ENCODE results near the gene HS3ST4.

Gene HS3ST4

DNA sequence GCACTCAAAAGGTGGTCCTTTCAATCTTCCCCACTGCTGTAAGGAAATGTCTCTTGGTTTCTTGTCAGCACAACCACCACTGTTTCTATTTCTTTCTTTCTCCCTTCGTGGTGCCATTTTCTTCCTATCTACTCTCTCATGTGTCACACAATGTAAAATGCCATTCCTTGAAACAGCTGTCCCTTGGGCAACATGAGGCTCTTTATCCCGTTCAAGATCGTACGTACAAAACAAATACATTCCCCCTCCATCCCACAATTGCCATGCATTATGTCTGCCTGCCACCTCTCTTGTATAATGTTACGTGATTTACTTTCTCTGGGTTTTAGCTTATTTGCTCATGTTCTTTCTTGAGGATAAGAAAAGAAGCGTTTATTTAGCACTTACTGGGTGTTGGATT is 410.6 kb downstream of the HS3ST4 start:
- DNase-seq (ENCODE audit: low read depth) = no peak

DNA sequence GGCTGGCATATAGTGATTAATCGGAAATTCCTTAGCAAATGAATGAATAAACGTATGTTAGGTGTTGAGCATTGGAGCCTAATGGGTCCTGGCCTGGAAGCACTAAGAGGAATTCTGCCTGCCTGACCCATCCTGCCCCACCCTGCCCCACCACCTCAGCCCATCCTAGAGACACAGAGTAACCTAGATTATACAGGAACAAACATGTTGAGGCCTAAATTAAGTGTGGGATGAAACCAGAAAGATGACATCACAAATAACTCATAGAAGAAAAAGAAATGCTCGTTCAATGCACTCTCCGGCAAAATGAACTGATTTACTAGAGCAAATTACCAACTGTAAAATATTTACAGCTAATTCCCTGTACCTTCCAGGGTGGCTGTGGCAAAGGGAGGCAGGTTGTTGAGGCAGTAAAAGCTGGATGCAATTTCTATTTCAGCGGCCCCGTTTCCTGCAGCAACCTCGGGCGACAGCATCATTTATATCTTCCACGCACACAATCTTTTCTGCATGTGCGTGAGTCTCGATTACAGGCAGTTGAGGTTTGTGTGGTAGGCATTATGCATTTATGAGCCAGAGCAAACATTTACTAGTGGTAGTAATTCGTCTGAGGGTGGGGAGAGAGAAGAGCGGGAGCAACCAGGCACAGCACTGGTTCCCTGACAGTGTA is 417.2 kb downstream of the HS3ST4 start:
- no peak for DNase-seq (ENCODE audit: low read depth)

DNA sequence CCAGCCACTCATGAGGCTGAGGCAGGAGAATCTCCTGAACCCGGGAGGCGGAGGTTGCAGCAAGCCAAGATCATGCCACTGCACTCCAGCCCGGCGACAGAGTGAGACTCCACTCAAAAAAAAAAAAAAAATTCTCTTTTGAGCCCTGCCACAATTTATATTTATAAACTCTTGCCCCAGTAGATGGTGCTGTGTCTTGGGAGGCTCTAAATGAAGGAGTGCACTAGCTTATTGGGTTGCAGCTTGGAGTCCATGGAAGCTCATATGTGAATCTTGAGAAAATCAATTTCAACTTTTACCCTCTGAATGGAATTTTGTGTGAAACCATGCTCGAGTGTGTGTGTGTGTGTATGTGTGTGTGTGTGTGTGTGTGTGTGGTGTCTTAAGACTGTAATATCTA is 420.1 kb downstream of the HS3ST4 start:
- no peak for DNase-seq (ENCODE audit: low read depth)

DNA sequence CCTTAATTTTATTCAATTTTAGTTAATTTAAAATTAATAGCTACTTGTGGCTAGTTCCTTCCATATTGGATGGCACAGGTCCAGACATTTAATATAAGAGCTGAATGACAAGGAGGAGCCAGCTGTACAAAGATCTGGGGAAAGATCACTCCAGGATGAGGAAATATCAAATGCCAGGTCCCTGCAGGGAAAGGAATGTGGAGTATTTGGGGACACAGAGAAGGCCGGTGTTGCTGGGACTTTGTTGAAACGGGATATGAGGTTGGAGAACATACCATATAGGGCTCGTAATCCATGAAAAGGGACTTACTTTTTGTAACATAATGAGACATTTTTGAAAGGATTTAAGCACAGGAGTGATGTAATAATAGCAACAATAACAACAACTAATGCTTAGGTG is 426.8 kb downstream of the HS3ST4 start:
- no peak for DNase-seq (ENCODE audit: low read depth)

DNA sequence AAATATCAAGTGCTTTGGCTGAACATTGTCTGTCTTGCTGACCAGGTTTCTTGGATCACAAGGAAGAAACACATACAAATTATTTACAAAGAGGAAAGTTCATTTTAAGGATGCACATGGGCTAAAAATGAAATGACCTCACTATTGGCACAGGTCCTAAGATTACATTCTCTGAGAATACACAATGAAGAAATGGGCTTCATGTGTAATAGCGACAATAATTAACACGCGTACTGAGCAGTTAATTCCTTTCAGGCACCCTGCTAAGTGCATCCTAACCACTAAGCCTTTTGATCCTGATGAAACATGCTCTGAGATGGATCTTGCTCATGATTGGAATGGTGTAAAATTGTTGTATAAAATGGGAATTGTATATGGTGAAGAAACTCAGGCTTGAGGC is 429.0 kb downstream of the HS3ST4 start:
- DNase-seq (ENCODE audit: low read depth) = no peak

DNA sequence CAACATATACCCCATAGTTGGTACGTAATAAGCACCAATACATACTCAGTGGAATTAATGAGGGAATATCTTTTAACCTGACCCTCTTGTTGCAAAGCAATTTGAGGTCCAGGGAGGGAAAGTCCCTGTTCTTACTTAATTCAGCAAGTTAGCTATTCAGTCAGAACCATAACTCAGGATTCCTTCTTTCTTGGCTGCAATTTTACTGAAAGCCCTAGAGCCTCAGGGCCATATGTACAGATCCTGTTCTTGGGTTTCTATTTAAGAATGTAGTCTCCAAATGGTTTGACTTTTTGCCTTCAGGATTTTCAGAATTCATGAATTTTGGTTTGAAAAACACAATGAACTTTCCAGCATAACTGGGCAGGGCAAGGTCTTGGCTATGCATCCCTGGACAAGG is 436.5 kb downstream of the HS3ST4 start:
- DNase-seq (ENCODE audit: low read depth) = no peak

DNA sequence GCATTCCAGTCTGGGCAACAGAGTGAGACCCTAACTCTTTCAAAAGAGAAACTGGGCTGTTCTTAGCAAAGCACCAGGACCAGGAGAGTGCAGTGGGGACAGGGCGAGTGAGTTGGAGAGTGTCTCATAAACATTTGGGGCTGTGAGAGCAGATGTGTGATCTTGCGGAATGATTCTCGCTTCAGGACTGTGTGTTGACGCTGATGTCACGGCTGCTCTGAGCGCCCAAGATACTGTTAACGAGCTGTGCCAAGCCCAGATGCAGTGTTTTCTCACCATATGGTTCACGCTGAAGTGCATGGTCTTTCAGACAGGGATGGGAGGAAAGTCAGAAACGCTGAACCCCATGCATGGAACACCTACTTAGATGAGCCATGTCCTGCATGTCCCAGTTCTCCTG is 438.2 kb downstream of the HS3ST4 start:
- no peak for DNase-seq (ENCODE audit: low read depth)

DNA sequence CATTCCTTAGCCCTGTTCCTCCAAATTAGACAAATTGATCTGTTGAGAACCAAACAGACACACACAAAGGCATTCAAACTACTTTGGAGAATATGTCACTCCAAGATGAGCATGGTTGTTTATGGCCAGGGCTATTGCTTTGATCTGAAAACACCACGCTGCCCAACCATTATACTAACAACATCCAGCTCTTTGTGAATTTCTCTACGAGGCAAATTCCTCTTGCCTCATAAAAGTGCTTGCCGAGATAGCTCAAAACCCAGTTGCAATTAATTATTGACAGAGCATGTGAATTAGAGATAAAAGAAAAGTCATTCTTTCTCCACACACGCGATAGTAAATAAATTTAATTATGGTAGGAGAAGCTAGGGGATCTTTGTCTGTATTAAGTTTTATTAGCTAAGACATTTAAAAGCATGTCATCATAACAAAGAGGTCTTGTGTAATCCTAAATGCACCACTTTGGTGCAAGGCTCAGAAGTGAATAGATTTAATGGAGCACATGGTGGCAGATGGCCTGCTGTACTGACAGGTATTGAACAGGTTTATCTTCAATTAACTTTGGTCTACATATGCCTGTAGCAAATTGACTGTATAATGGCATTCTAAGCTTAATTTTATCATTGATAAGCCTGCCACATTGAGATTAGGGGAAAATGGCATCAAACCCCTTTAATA is 441.8 kb downstream of the HS3ST4 start:
- DNase-seq (ENCODE audit: low read depth) = no peak

DNA sequence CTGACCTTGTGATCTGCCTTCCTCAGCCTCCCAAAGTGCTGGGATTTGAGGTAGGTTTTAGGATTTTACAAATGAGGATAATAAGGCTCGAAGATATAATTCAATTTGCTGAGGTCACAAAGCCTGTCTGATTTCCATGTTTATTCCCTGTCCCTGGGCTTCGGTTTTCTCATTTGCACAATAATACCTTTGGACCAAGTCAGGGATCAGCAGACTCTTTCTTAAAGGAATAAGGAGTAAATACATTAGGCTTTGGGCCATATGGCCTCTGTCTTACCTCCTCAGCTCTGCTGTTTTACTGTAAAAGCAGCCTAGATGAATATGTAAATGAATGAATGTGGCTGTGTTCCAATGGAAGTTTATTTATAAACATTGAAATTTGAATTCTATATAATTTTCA is 442.8 kb downstream of the HS3ST4 start:
- DNase-seq (ENCODE audit: low read depth) = no peak

DNA sequence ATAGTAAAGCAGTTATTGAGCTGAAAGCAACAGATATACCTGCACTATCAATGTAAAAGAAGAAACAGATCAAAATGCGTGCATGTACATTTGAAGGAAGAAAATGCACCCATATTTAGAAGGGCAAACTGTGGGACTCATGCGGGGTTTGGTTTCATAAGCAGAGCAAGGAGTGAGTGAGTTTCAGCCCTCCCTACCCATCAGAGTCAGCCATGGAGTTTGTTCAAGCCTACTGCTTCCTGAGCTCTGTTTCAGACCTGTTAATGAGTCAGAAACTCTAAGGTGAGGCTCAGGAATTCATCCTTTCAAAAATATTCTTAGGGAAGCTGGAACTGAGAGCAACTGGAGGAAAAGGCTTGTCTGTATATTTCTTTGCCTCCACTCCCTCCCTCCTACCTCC is 446.2 kb downstream of the HS3ST4 start:
- DNase-seq (ENCODE audit: low read depth) = no peak

DNA sequence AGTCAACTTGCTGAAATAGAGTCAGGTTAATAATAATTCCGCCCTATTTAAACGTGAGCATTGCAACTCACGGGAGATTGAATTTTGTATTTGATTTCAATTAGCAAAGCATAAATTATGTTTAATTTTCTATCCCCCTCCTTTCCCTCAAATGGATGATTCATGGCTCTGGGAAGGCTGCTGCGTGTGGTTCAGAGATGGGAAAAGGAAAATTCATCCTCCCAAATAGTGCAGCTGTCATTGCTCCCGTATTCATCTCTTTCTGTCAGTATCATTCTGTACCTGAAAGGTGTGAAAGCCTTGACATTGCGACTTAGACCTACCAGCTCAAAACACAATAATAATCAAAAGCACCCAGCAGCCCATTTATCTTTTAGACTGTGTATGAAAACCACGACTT is 447.3 kb downstream of the HS3ST4 start:
- no peak for DNase-seq (ENCODE audit: low read depth)

DNA sequence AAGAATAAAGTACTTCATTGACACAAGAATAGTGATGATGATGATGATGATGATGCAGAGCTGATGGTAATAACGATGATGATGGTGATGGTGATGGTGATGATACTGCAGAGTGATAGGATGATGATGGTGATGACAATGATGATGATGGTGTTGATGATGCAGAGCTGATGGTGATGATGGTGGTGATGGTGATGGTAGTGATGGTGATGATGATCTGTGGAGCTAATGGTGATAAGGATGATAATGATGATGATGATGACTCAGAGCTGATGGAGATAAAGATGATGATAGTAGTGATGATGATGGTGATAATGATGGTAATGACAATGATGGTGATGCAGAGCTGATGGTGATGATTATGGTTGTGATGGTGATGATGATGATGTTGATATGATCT is 448.1 kb downstream of the HS3ST4 start:
- DNase-seq (ENCODE audit: low read depth) = no peak

DNA sequence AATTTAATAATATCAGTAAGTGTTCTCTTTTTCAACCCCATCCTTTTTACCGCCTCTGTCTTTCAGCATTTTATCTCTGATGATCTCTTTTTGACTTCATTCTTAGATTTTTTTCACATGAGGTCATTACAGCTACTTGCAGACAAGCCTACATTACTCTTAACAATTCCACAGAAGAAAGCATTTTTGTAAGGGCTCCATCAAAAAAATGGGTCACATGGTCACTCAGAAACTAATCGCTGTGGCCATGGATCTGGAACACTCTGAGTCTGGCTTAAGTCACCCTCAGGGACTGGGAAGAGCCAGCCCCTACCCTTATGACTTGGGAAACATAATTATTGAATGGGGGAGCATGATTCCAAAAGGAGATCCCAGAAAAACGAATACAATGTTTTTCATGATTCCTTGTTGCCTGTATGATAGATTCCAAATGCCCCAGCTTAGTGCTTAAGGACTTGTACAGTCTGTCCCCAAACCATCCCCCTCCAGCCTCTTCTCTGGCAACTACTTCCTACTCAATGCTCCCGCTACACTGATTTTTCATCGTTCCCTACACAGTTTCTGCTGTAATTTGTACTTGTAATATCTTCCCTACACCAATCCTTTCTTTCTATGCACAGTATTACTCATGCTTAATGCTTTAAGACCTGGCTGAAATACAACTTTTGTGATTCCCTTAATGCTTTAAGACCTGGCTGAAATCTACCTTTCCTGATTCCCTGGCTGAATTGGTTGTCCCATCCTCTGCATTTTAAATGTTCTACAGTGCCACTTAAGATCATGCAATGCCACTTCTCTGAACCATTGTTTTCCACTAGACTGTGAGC is 457.8 kb downstream of the HS3ST4 start:
- DNase-seq (ENCODE audit: low read depth) = no peak

DNA sequence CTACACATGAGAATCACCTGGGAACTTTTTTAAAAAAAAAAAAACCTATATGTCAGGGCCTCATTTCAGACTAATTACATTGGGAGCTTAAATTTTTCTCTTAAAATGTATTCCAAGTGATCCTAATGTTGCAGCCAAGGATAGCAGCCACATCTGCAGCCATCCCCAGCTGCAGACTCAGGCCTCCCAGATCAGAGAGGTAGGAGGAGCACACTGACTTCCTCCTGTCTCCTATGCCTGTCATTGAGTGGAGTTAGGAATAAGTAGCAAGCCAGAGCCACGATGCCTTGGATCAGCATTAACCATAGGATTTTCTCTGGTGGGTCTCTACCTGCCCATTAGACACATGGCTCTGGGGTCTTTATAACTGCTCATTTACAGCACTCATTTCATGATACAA is 463.5 kb downstream of the HS3ST4 start:
- no peak for DNase-seq (ENCODE audit: low read depth)

DNA sequence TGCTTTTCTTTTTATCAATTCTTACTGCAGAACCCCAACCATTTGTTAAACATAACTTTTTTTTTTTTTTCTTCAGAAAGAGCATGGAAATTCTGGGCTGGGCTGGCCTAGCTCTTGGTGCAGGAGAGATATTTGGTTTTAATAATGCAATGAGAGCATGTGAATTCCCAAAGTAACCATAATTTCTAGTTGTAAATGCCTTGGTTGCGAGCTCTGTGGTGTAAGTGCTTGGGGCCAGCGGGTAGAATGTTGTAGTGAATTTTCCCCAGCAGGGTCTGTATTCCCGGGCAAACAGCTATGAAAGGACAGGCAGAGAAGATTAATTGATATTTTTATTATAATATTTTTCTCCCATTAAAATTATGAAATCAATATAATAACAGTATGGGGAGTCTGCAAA is 465.6 kb downstream of the HS3ST4 start:
- DNase-seq (ENCODE audit: low read depth) = no peak

DNA sequence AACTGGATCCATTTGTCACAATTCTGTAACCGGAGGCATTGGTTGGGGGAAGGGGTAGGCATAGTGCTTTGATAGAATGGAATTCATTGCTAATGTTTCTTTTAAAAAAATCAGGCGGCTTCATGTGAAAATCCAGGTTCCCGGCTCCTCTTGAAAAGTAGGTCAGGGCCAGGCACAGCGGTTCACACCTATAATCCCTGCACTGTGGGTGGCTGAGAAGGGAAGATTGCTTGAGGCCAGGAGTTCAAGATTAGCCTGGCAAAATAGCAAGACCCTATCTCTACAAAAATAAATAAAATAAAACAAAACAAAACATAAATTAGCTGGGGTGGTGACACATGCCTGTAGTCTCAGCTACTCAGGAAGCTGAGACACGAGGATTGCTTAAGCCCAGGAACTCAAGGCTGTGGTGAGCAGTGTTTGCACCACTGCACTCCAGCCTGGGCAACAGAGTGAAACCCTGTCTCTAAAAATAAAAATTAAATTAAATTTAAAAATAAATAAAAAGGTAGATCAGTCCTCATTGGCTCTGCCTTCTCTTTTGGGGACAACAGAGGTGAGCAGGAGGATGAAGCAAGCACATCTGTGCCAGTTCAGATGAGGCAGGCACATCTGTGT is 466.5 kb downstream of the HS3ST4 start:
- DNase-seq (ENCODE audit: low read depth) = no peak

DNA sequence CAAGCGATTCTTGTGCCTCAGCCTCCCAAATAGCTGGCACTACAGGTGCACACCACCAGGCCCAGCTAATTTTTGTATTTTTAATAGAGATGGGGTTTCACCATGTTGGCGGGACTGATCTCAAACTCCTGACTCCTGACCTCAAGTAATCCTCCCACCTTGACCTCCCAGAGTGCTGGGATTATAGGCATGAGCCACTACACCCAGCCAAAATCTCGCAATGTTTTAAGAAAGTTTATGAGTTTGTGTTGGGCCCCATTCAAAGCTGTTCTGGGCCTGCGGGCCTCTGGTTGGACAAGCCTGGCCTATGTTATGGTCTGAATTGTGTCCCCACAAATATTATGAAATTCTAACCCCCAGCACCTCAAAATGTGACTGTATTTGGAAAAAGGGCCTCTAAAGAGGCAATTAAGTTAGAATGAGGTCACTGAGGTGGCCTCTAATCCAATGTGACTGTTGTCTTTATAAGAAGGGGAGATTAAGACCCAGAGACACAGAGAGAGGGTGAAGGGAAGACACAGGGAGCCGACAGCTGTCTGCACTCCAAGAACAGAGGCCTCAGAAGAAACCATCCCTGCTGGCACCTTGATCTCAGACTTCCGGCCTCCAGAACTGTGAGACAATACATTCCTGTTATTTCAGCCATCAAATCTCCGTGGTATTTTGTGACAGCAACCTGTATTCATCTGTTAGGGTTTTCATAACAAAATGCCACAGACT is 469.9 kb downstream of the HS3ST4 start:
- DNase-seq (ENCODE audit: low read depth) = no peak

DNA sequence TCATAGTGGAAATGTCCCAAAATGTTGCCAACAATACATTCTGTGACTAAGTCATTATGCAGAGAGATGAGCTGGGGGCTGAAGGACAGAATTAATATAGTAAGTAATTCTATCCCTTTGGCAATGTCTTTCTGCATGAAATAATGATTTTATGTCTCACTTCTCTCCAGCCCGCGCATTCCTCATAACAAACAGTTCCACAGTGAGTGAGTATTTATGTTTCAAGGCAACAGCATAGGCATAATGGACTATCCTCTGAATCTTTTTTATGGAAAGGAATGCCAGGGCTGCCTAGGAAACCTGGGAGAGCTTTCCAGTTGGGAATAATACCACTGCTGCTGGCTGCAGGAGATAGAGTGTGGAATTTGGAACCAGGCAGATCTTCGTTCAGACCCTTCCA is 477.7 kb downstream of the HS3ST4 start:
- no peak for DNase-seq (ENCODE audit: low read depth)

DNA sequence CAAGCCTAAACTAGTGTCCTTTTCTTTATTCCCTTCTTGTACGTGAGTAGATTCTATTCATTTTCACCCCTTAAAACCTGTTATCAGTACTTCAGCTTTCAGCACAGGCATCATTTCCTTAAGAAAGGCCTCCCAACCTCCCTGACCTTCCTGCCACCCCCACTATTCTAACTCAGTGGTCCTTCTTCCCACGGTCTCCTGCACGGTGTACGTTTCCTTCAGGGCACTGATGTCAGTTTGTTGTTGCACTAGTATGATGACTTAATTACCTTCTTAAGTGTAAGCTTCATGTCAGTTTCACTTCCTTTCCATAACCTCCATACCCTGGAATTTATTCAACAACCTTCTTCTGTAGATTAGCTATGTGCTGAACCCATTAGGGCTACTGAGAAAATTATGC is 484.2 kb downstream of the HS3ST4 start:
- no peak for DNase-seq (ENCODE audit: low read depth)

DNA sequence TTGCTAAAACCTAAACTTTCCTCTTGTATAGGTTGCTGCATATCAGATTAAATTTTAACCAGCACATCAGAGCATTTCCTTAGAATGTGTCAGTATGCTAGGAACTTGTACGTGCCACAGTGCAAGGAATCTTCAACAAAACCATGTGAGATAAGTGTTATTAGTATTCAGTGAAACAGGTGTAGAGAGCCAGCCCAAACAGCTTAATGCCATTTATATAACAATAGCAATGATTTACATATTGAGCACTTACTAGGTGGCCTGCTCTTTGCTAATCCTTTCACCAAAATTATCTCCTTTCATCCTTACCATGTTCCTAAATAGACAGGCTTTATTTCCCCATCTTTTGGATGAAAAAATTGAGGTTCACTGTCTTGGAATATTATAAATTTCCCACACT is 485.7 kb downstream of the HS3ST4 start:
- no peak for DNase-seq (ENCODE audit: low read depth)

DNA sequence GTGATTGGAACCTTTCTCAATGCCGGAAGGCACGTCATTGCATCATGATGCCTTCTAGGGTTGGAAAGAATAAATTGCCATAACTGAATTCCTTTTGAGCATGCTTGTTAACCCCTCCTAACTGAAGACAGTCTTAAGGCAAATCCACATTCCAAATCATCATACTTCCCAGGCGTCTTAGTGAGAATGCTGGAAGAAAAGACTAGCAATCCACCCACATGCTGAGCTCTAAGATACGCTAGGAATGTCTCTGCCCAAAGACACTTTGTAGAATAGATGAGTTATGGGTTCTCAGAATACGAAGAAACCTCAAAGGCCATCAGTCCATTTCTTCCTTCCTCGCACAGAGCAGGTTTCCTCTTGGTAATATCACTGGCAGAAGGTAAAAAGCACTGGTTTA is 486.5 kb downstream of the HS3ST4 start:
- no peak for DNase-seq (ENCODE audit: low read depth)

DNA sequence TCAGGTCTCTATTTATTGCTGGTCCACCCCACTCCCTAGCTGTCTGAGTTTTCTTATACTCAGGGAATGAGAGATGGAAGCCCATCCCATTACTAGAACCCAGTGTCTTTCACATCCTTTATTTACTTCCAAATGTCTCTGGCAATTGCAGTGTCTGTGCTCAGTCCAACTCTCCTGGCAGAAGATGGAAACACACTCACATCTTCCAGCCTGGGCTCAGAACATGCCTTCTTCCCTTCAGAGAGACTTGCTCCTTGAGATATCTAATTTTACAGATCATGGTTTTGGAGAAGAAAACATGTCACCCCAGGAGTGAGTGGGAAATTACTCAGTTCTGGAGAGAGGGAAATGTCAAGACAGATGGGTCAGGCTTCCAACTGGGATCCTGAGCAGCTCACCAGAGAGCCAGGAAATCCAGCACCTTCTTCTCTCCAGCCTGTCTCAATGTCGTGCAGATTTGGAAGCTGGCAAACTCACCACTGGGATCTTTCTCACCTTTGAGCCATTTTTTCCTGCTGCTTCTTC is 494.4 kb downstream of the HS3ST4 start:
- no peak for DNase-seq (ENCODE audit: low read depth)

All from HS-5 (cell line).